HCT116 (cell line): ENCODE results near the gene LRP1B.

Experiments
- CEBPB ChIP-seq: IDR thresholded peaks from 2 replicates; pipeline ENCODE4 v1.6.1; 2012; ENCODE audit warnings: low read depth
- CTCF ChIP-seq, 3 experiments: fragments of 200-600 bp in 1 of 3; sonication (generic) in 1 of 3; IDR thresholded peaks in 2 of 3; conservative IDR thresholded peaks in 1 of 3; 2 replicates each; pipeline ENCODE4 v1.5.1; 2012 to 2017; ENCODE audit warnings: low read depth in 2 of 3, low read length in 2 of 3, antibody characterized with exemption in 1 of 3, borderline replicate concordance in 1 of 3, control low read depth in 1 of 3, mild to moderate bottlenecking in 1 of 3, mixed read lengths in 1 of 3, mixed run types in 1 of 3, moderate library complexity in 1 of 3; ENCODE audit not compliant: insufficient read depth in 1 of 3
- ELF1 ChIP-seq: IDR thresholded peaks from 2 replicates; pipeline ENCODE4 v1.6.1; 2012; ENCODE audit warnings: low read depth, borderline replicate concordance
- EZH2 ChIP-seq: fragments of 200-600 bp; sonication (generic); IDR thresholded peaks from 2 replicates; pipeline ENCODE4 v1.6.1; 2017; ENCODE audit warnings: antibody characterized with exemption, mixed run types
- JUND ChIP-seq: IDR thresholded peaks from 2 replicates; pipeline ENCODE4 v1.6.1; 2012
- POLR2A ChIP-seq: IDR thresholded peaks from 2 replicates; pipeline ENCODE4 v1.7.0; 2011; ENCODE audit warnings: borderline replicate concordance; ENCODE audit not compliant: insufficient read depth, insufficient read length; ENCODE audit errors: extremely low read depth
- POLR2AphosphoS5 ChIP-seq: IDR thresholded peaks from 2 replicates; pipeline ENCODE4 v1.6.1; 2011; ENCODE audit warnings: mild to moderate bottlenecking, low read depth, low read length, moderate library complexity
- RAD21 ChIP-seq: IDR thresholded peaks from 2 replicates; pipeline ENCODE4 v1.6.1; 2012; ENCODE audit warnings: low read depth, mild to moderate bottlenecking
- YY1 ChIP-seq: IDR thresholded peaks from 2 replicates; pipeline ENCODE4 v1.6.1; 2011; ENCODE audit warnings: low read length, low read depth, moderate library complexity, mild to moderate bottlenecking; ENCODE audit not compliant: insufficient replicate concordance; ENCODE audit errors: extremely low read depth

GRCh38 chr2:140567734-140568133 lies 1563.1 kb downstream of the LRP1B start:
- no peak for TF ChIP-seq EZH2
- no peak for TF ChIP-seq CTCF (IDR thresholded peaks at IDR 0.05 in 2 of 3, conservative IDR thresholded peaks at IDR 0.05 in 1 of 3; ENCODE audit: borderline replicate concordance in 1 of 3, insufficient read depth in 1 of 3, low read depth in 2 of 3, low read length in 2 of 3)
- no peak for TF ChIP-seq POLR2AphosphoS5
- no peak for TF ChIP-seq RAD21
- TF ChIP-seq ELF1, result no peak
- TF ChIP-seq CEBPB, result no peak
- TF ChIP-seq JUND, result no peak
- no peak for TF ChIP-seq YY1
- TF ChIP-seq POLR2A, result no peak
